ENCODE measurements around the gene ELK4.

Gene ELK4

GRCh38 chr1:205585169-205585834 lies 46.5 kb downstream of the ELK4 start:
- TF ChIP-seq CTCF (IDR thresholded peaks at IDR 0.05; ENCODE audit: low read depth, low read length) = no peak
- no peaks in the 10 kb centered on the region for H3K36me3 ChIP-seq
- H3K27me3 ChIP-seq = no peaks in the 10 kb centered on the region
- no peak for DNase-seq
- H3K4me1 ChIP-seq = no peaks in the 10 kb centered on the region
- no peaks in the 10 kb centered on the region for H3K9me3 ChIP-seq
- H3K4me3 ChIP-seq (ENCODE audit: low read depth, low read length) = no peak overlapping the region

- no peak for DNase-seq
- peak; percentile 47 for TF ChIP-seq CTCF (IDR thresholded peaks at IDR 0.05; ENCODE audit: low read depth, low read length)
- Histone ChIP-seq H3K36me3 (no peaks in the 10 kb centered on the region), H3K9me3 (no peaks in the 10 kb centered on the region), H3K4me3 (ENCODE audit: low read depth, low read length) (no peak overlapping the region), H3K4me1 (no peaks in the 10 kb centered on the region), H3K27me3 (no peaks in the 10 kb centered on the region)
Measured at GRCh38 chr1:205584732-205585131, 47.1 kb downstream of the ELK4 start.

GRCh38 chr1:205583461-205584130 lies 48.2 kb downstream of the ELK4 start:
- H3K27me3 ChIP-seq = no peaks in the 10 kb centered on the region
- no peak overlapping the region for H3K4me3 ChIP-seq (ENCODE audit: low read depth, low read length)
- H3K9me3 ChIP-seq = no peaks in the 10 kb centered on the region
- no peaks in the 10 kb centered on the region for H3K36me3 ChIP-seq
- DNase-seq = no peak
- no peak for TF ChIP-seq CTCF (IDR thresholded peaks at IDR 0.05; ENCODE audit: low read depth, low read length)
- no peaks in the 10 kb centered on the region for H3K4me1 ChIP-seq

GRCh38 chr1:205582471-205583291 lies 49.1 kb downstream of the ELK4 start:
- H3K36me3 ChIP-seq = no peaks in the 10 kb centered on the region
- H3K4me1 ChIP-seq = no peaks in the 10 kb centered on the region
- no peak for TF ChIP-seq CTCF (IDR thresholded peaks at IDR 0.05; ENCODE audit: low read depth, low read length)
- no peaks in the 10 kb centered on the region for H3K27me3 ChIP-seq
- H3K9me3 ChIP-seq = no peaks in the 10 kb centered on the region
- DNase-seq = peak; percentile 56
- no peak overlapping the region for H3K4me3 ChIP-seq (ENCODE audit: low read depth, low read length)

- no peaks in the 10 kb centered on the region for H3K4me1 ChIP-seq
- no peak for DNase-seq
- TF ChIP-seq CTCF (IDR thresholded peaks at IDR 0.05; ENCODE audit: low read depth, low read length) = no peak
- no peaks in the 10 kb centered on the region for H3K36me3 ChIP-seq
- no peak overlapping the region for H3K4me3 ChIP-seq (ENCODE audit: low read depth, low read length)
- H3K27me3 ChIP-seq = no peaks in the 10 kb centered on the region
- no peaks in the 10 kb centered on the region for H3K9me3 ChIP-seq
Measured at GRCh38 chr1:205582046-205582445, 49.8 kb downstream of the ELK4 start.
